Thyroid gland (tissue), 4 donors: Measurements from ENCODE around the gene GTF2A2.
A peak's percentile ranks its signal among the peaks of the same experiment; 100 is the strongest.
"Not testable (repeated sequence)": the region's sequence is repeated elsewhere in the genome, so short reads cannot be mapped to it uniquely, and the experiment has no call there.

ENCODE experiments used
- CTCF ChIP-seq, 6 experiments: fragments of 200-600 bp in 3 of 6; fragments of 450-650 bp in 3 of 6; sonication (generic) in 3 of 6; IDR thresholded peaks; one replicate each; pipeline ENCODE4 v1.5.1; 2016 to 2019; ENCODE audit warnings: antibody characterized with exemption in 6 of 6, mild to moderate bottlenecking in 2 of 6, inconsistent platforms in 1 of 6, moderate library complexity in 1 of 6
- POLR2A ChIP-seq, 2 donors: fragments of 450-650 bp; IDR thresholded peaks; one replicate each; pipeline ENCODE4 v1.6.1; 2017; ENCODE audit warnings: antibody characterized with exemption in 2 of 2, mild to moderate bottlenecking in 2 of 2, moderate library complexity in 1 of 2

GRCh38 chr15:59637507-59637906 lies 19.8 kb downstream of the GTF2A2 start:
- TF ChIP-seq POLR2A (IDR thresholded peaks at IDR 0.05): not testable (repeated sequence)
- TF ChIP-seq CTCF (IDR thresholded peaks at IDR 0.05): peak in 2 of 6 experiments; percentile 25 to 34
